ENCODE measurements around the gene CDC42BPB. TPM values are rescaled to one million over a fixed set of nuclear protein-coding genes. Genes with fewer than 3 reads are reported as not detected.

CDC42BPB gene
- total RNA-seq, 2 experiments from 2014 or later: 0.13 to 0.16 TPM

GRCh38 chr14:102955636-102956408, 101.5 kb downstream of the CDC42BPB start:
- Mint-ChIP-seq H3K4me3 (no peak overlapping the region), H3K36me3 (ENCODE audit: low read depth) (no peaks in the 10 kb centered on the region), H3K27ac (no peak overlapping the region), H3K9me3 (ENCODE audit: insufficient read depth) (no peaks in the 10 kb centered on the region), H3K4me1 (ENCODE audit: low read depth) (no peaks in the 10 kb centered on the region), H3K27me3 (ENCODE audit: low read depth) (no peaks in the 10 kb centered on the region)
- ATAC-seq (no peak), DNase-seq (no peak)
- ChIA-PET CTCF (no interaction called here), POLR2A (no interaction called here)

GRCh38 chr14:102954081-102954789, 103.1 kb downstream of the CDC42BPB start:
- no peaks in the 10 kb centered on the region for H3K9me3 Mint-ChIP-seq (ENCODE audit: insufficient read depth)

GRCh38 chr14:102953100-102953499, 104.2 kb downstream of the CDC42BPB start:
- no peaks in the 10 kb centered on the region for H3K36me3 Mint-ChIP-seq (ENCODE audit: low read depth)
- no peak overlapping the region for H3K4me3 Mint-ChIP-seq
- H3K4me1 Mint-ChIP-seq (ENCODE audit: low read depth): peaks cover 14% of the 10 kb centered on the region
- ATAC-seq (no peak), DNase-seq (no peak)
- no peak overlapping the region for H3K27ac Mint-ChIP-seq
- CTCF ChIA-PET: no interaction called here
- no peaks in the 10 kb centered on the region for H3K9me3 Mint-ChIP-seq (ENCODE audit: insufficient read depth)
- POLR2A ChIA-PET: interaction anchor here (0.7 kb wide), 1 partner anchor 38 kb away, joined by 4 read pairs; no protein-coding TSS in a partner anchor
- H3K27me3 Mint-ChIP-seq (ENCODE audit: low read depth): no peaks in the 10 kb centered on the region

More at GRCh38 chr14:102954081-102954789, 103.1 kb downstream of the CDC42BPB start:
- no peak for ATAC-seq
- no peak overlapping the region for H3K27ac Mint-ChIP-seq
- no peak overlapping the region for H3K4me3 Mint-ChIP-seq
- H3K4me1 Mint-ChIP-seq (ENCODE audit: low read depth): peaks cover 7% of the 10 kb centered on the region
- no peaks in the 10 kb centered on the region for H3K36me3 Mint-ChIP-seq (ENCODE audit: low read depth)
- ChIA-PET POLR2A (interaction anchor here (0.7 kb wide), 1 partner anchor 37 kb away, joined by 4 read pairs; no protein-coding TSS in a partner anchor), CTCF (no interaction called here)
- no peak for DNase-seq
- H3K27me3 Mint-ChIP-seq (ENCODE audit: low read depth): no peaks in the 10 kb centered on the region

DNA sequence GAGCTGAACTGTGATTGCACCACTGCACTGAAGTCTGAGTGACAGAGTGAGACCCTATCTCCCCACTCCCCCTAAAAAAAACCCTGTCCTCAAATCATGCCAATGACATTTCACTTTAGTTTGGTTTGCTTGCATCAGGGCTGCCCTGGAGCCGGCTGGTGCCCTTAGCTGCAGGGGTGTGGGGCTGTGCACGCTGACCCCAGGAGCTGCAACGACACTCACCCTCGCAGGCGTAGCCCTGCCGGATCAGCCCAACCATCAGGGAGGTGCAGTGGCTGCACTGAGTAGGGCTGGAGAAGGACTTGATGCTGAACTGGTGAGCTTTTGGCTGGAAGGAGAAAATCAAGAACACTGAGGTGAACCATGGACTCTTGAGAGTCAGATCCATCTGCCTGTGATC, 105.1 kb downstream of the CDC42BPB start:
- H3K9me3 Mint-ChIP-seq (ENCODE audit: insufficient read depth): no peaks in the 10 kb centered on the region
- no peaks in the 10 kb centered on the region for H3K36me3 Mint-ChIP-seq (ENCODE audit: low read depth)
- no peaks in the 10 kb centered on the region for H3K27me3 Mint-ChIP-seq (ENCODE audit: low read depth)
- no peak overlapping the region for H3K4me3 Mint-ChIP-seq
- H3K4me1 Mint-ChIP-seq (ENCODE audit: low read depth): peaks cover 20% of the 10 kb centered on the region
- H3K27ac Mint-ChIP-seq: no peak overlapping the region
- no peak for DNase-seq
- ChIA-PET CTCF (no interaction called here), POLR2A (no interaction called here)
- no peak for ATAC-seq

GRCh38 chr14:102951799-102952198, 105.5 kb downstream of the CDC42BPB start:
- POLR2A ChIA-PET: no interaction called here
- Mint-ChIP-seq H3K4me1 (ENCODE audit: low read depth) (peaks cover 25% of the 10 kb centered on the region), H3K36me3 (ENCODE audit: low read depth) (no peaks in the 10 kb centered on the region), H3K27ac (no peak overlapping the region), H3K9me3 (ENCODE audit: insufficient read depth) (no peaks in the 10 kb centered on the region), H3K27me3 (ENCODE audit: low read depth) (no peaks in the 10 kb centered on the region), H3K4me3 (no peak overlapping the region)
- DNase-seq: no peak
- CTCF ChIA-PET: no interaction called here
- no peak for ATAC-seq

DNA sequence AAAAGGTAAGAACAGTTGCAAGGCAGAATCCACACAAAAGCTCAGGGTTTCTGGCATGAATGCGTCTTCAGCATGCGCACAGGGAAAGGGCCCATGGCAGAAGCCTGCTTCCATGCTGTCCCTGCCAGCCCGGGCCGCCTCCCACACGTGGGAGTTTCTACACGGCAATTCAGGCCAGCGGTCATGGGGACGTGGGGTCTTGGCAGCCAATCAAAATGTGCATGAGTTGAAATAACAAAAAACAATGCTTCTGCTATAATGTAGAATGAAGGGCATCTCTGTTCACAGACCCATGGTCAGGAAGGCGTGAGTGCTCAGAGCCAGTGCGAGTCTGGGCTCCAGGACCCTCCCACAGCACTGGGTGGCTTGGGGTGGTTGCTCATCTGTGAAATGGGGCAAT, 106.3 kb downstream of the CDC42BPB start:
- Mint-ChIP-seq H3K27ac (no peak overlapping the region), H3K9me3 (ENCODE audit: insufficient read depth) (no peaks in the 10 kb centered on the region), H3K27me3 (ENCODE audit: low read depth) (no peaks in the 10 kb centered on the region), H3K4me1 (ENCODE audit: low read depth) (peaks cover 31% of the 10 kb centered on the region), H3K36me3 (ENCODE audit: low read depth) (no peaks in the 10 kb centered on the region), H3K4me3 (no peak overlapping the region)
- ATAC-seq (no peak), DNase-seq (no peak)
- CTCF ChIA-PET: interaction anchor here (0.7 kb wide), 1 partner anchor 16 kb away, joined by 3 read pairs; no protein-coding TSS in a partner anchor
- POLR2A ChIA-PET: no interaction called here

GRCh38 chr14:102949801-102950451, 107.4 kb downstream of the CDC42BPB start:
- no peaks in the 10 kb centered on the region for H3K9me3 Mint-ChIP-seq (ENCODE audit: insufficient read depth)
- no peak overlapping the region for H3K4me3 Mint-ChIP-seq
- no peaks in the 10 kb centered on the region for H3K27me3 Mint-ChIP-seq (ENCODE audit: low read depth)
- ATAC-seq (no peak), DNase-seq (no peak)
- H3K36me3 Mint-ChIP-seq (ENCODE audit: low read depth): no peaks in the 10 kb centered on the region
- ChIA-PET CTCF (interaction anchor here (1.3 to 1.5 kb wide), 2 partner anchors 21 to 256 kb away, joined by 3 read pairs; no protein-coding TSS in a partner anchor), POLR2A (no interaction called here)
- peak overlapping the region; percentile 58 for H3K27ac Mint-ChIP-seq
- H3K4me1 Mint-ChIP-seq (ENCODE audit: low read depth): peaks cover 31% of the 10 kb centered on the region

DNA sequence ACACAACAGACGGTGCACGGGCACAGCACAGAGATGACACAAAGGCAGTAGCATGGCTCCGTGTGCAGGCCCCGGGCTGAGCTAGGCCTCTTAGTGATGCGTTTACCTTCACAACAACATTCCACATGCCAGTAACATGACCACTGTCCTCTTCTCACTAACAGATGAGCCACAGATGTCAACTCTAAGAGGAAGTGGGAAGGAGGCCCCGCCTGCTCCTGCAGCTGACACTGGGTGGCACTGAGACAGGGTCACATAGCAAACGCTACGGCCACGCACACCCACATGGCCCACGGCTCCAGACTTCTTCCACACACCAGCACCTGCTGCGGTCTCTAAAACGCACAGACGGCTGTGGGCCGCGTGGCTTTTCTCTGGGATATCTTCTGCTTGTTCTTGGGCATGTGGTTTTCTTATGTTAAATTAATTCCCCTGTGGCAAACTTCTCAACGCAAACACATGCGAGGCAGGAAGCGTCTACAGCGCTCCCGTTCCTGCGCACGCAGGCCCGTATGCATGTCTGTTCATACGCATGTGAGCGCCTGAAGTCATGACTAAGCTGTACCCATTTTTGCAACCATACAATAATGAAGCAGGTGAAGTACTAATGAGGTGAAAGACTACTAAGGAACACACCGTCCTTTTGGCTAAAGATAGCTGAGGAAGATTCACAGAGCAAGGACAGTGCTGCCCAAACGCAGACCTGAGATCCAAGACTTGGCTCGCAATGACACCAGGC, 108.1 kb downstream of the CDC42BPB start:
- Mint-ChIP-seq H3K4me1 (ENCODE audit: low read depth) (peaks cover 31% of the 10 kb centered on the region), H3K9me3 (ENCODE audit: insufficient read depth) (no peaks in the 10 kb centered on the region), H3K4me3 (no peak overlapping the region), H3K36me3 (ENCODE audit: low read depth) (no peaks in the 10 kb centered on the region), H3K27ac (peak overlapping the region; percentile 58), H3K27me3 (ENCODE audit: low read depth) (no peaks in the 10 kb centered on the region)
- ATAC-seq: peak; percentile 80
- DNase-seq: peak; percentile 63
- CTCF ChIA-PET: interaction anchor here (1.3 to 1.5 kb wide), 2 partner anchors 21 to 255 kb away, joined by 3 read pairs; no protein-coding TSS in a partner anchor
- POLR2A ChIA-PET: no interaction called here

DNA sequence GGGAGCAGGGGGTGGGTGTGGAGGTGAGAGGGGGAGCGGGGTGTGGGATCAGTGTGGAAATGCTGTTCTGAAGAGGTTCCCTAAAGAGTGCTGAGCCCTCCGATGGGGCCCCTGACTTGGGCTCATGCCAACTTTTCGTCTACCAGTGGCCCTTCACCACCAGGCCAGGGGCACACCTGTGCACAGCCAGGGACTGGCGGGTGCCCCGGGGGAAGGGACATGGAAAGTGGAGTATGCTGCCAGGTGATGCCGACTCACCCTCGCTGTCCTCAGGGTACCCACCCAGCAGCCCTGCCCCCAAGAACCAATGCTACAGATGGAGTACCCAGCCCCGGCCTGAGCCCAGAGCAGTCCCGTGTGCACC, 108.7 kb downstream of the CDC42BPB start:
- DNase-seq (no peak), ATAC-seq (peak; percentile 25)
- Mint-ChIP-seq H3K4me1 (ENCODE audit: low read depth) (peaks cover 31% of the 10 kb centered on the region), H3K4me3 (no peak overlapping the region), H3K9me3 (ENCODE audit: insufficient read depth) (no peaks in the 10 kb centered on the region), H3K36me3 (ENCODE audit: low read depth) (no peaks in the 10 kb centered on the region), H3K27me3 (ENCODE audit: low read depth) (no peaks in the 10 kb centered on the region), H3K27ac (peak overlapping the region; percentile 58)
- POLR2A ChIA-PET: no interaction called here
- CTCF ChIA-PET: interaction anchor here (1.3 kb wide), 1 partner anchor 22 kb away, joined by 3 read pairs; no protein-coding TSS in a partner anchor

- POLR2A ChIA-PET: no interaction called here
- peaks cover 31% of the 10 kb centered on the region for H3K4me1 Mint-ChIP-seq (ENCODE audit: low read depth)
- H3K36me3 Mint-ChIP-seq (ENCODE audit: low read depth): no peaks in the 10 kb centered on the region
- no peaks in the 10 kb centered on the region for H3K9me3 Mint-ChIP-seq (ENCODE audit: insufficient read depth)
- H3K27me3 Mint-ChIP-seq (ENCODE audit: low read depth): no peaks in the 10 kb centered on the region
- CTCF ChIA-PET: no interaction called here
- H3K4me3 Mint-ChIP-seq: no peak overlapping the region
- peak overlapping the region; percentile 1 for H3K27ac Mint-ChIP-seq
- DNase-seq (no peak), ATAC-seq (no peak)
These were observed 109.8 kb downstream of the CDC42BPB start for GRCh38 chr14:102947321-102948103.

All from activated CD8-positive, alpha-beta T cell treated with anti-CD3 and anti-CD28 coated beads, Interleukin-2, amount 10 ng/mL, durations not matched to agents 7 days and 5 days (primary cell).